Measurements from ENCODE around the gene RNASEH1. TPM values are rescaled to one million over a fixed set of nuclear protein-coding genes. Genes with fewer than 3 reads are reported as not detected.

Gene RNASEH1
- total and polyA plus RNA-seq, 2 of the 8 experiments (the other 6 are each of a cell fraction or from before 2014, with no cell fraction given): 11.7 to 42.7 TPM

DNA sequence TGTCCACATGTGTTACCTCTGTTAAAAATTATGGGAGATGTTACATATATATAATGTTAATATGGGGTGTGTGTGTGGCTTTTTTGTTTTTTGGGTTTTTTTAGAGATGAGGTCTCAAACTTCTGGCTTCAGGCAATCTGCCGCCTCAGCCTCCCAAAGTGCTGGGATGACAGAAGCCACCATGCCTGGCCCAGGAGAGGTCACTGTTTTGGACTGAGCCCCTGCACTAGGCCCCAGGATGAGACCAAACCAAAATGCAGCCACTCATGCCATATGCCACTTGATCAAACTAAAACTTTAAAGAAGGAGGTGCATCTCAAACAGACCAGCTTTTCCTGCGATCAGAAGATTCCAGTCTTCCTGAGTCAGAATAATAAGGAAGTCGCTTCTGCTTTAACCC lies 41.3 kb downstream of the RNASEH1 start (continued):
- TF ChIP-seq, protein P1, sequence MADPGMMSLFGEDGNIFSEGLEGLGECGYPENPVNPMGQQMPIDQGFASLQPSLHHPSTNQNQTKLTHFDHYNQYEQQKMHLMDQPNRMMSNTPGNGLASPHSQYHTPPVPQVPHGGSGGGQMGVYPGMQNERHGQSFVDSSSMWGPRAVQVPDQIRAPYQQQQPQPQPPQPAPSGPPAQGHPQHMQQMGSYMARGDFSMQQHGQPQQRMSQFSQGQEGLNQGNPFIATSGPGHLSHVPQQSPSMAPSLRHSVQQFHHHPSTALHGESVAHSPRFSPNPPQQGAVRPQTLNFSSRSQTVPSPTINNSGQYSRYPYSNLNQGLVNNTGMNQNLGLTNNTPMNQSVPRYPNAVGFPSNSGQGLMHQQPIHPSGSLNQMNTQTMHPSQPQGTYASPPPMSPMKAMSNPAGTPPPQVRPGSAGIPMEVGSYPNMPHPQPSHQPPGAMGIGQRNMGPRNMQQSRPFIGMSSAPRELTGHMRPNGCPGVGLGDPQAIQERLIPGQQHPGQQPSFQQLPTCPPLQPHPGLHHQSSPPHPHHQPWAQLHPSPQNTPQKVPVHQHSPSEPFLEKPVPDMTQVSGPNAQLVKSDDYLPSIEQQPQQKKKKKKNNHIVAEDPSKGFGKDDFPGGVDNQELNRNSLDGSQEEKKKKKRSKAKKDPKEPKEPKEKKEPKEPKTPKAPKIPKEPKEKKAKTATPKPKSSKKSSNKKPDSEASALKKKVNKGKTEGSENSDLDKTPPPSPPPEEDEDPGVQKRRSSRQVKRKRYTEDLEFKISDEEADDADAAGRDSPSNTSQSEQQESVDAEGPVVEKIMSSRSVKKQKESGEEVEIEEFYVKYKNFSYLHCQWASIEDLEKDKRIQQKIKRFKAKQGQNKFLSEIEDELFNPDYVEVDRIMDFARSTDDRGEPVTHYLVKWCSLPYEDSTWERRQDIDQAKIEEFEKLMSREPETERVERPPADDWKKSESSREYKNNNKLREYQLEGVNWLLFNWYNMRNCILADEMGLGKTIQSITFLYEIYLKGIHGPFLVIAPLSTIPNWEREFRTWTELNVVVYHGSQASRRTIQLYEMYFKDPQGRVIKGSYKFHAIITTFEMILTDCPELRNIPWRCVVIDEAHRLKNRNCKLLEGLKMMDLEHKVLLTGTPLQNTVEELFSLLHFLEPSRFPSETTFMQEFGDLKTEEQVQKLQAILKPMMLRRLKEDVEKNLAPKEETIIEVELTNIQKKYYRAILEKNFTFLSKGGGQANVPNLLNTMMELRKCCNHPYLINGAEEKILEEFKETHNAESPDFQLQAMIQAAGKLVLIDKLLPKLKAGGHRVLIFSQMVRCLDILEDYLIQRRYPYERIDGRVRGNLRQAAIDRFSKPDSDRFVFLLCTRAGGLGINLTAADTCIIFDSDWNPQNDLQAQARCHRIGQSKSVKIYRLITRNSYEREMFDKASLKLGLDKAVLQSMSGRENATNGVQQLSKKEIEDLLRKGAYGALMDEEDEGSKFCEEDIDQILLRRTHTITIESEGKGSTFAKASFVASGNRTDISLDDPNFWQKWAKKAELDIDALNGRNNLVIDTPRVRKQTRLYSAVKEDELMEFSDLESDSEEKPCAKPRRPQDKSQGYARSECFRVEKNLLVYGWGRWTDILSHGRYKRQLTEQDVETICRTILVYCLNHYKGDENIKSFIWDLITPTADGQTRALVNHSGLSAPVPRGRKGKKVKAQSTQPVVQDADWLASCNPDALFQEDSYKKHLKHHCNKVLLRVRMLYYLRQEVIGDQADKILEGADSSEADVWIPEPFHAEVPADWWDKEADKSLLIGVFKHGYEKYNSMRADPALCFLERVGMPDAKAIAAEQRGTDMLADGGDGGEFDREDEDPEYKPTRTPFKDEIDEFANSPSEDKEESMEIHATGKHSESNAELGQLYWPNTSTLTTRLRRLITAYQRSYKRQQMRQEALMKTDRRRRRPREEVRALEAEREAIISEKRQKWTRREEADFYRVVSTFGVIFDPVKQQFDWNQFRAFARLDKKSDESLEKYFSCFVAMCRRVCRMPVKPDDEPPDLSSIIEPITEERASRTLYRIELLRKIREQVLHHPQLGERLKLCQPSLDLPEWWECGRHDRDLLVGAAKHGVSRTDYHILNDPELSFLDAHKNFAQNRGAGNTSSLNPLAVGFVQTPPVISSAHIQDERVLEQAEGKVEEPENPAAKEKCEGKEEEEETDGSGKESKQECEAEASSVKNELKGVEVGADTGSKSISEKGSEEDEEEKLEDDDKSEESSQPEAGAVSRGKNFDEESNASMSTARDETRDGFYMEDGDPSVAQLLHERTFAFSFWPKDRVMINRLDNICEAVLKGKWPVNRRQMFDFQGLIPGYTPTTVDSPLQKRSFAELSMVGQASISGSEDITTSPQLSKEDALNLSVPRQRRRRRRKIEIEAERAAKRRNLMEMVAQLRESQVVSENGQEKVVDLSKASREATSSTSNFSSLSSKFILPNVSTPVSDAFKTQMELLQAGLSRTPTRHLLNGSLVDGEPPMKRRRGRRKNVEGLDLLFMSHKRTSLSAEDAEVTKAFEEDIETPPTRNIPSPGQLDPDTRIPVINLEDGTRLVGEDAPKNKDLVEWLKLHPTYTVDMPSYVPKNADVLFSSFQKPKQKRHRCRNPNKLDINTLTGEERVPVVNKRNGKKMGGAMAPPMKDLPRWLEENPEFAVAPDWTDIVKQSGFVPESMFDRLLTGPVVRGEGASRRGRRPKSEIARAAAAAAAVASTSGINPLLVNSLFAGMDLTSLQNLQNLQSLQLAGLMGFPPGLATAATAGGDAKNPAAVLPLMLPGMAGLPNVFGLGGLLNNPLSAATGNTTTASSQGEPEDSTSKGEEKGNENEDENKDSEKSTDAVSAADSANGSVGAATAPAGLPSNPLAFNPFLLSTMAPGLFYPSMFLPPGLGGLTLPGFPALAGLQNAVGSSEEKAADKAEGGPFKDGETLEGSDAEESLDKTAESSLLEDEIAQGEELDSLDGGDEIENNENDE (IDR thresholded peaks at IDR 0.05; ENCODE audit: insufficient replicate concordance, low read length): no peak
- TF ChIP-seq KDM4A (IDR thresholded peaks at IDR 0.05; ENCODE audit: low read depth, low read length, severe bottlenecking) (no peak), GTF2F1 (IDR thresholded peaks at IDR 0.05; ENCODE audit: borderline replicate concordance, low read depth, low read length) (no peak), RXRA (IDR thresholded peaks at IDR 0.05; ENCODE audit: insufficient read depth, low read depth, low read length) (no peak), TAF1 (IDR thresholded peaks at IDR 0.05; ENCODE audit: low read depth, low read length) (no peak), SIRT6 (IDR thresholded peaks at IDR 0.05; ENCODE audit: low read length) (no peak), KDM5A (IDR thresholded peaks at IDR 0.05; ENCODE audit: low read length) (no peak), CEBPB (IDR thresholded peaks at IDR 0.05; ENCODE audit: low read depth, low read length) (no peak), BCL11A (IDR thresholded peaks at IDR 0.05; ENCODE audit: low read depth in 2 of 2, low read length in 2 of 2) (no peak), SUZ12 (IDR thresholded peaks at IDR 0.05; ENCODE audit: low read length) (no peak)

Data from H1 (cell line).